CD14-positive monocyte (primary cell): ENCODE data around the gene SC5D. TPM values are rescaled to one million over a fixed set of nuclear protein-coding genes. Genes with fewer than 3 reads are reported as not detected.

ENCODE experiments used
- DNase-seq, 3 donors: peaks; one replicate each; pipeline ENCODE4 v3.0.0-alpha.2; 2011 to 2022
- H2AFZ ChIP-seq: 2 replicates; pipeline ENCODE4 v1.6.0; 2012; ENCODE audit warnings: mild to moderate bottlenecking, low read depth, low read length, inconsistent platforms; ENCODE audit not compliant: insufficient read depth, poor library complexity, severe bottlenecking
- H3K27ac ChIP-seq, 2 donors: 1 replicate in 1 of 2; 2 replicates in 1 of 2; pipeline ENCODE4 v1.5.1; 2012 to 2013; ENCODE audit warnings: low read length in 2 of 2, control low read depth in 1 of 2, inconsistent platforms in 1 of 2, low read depth in 1 of 2, mild to moderate bottlenecking in 1 of 2
- H3K27me3 ChIP-seq, 2 donors: one replicate each; pipeline versions ENCODE4 v1.6.0 to v1.6.1; 2011 to 2013; ENCODE audit warnings: low read length in 2 of 2; ENCODE audit not compliant: control insufficient read depth in 2 of 2, insufficient read depth in 2 of 2
- H3K36me3 ChIP-seq, 2 donors: replicated peaks in 1 of 2; 1 replicate in 1 of 2; 2 replicates in 1 of 2; pipeline versions ENCODE4 v1.5.1 to v1.6.1; 2012 to 2013; ENCODE audit warnings: low read length in 2 of 2, control low read depth in 1 of 2, inconsistent platforms in 1 of 2, mild to moderate bottlenecking in 1 of 2; ENCODE audit not compliant: insufficient read depth in 2 of 2, control insufficient read depth in 1 of 2
- H3K4me1 ChIP-seq, 2 donors: 1 replicate in 1 of 2; 2 replicates in 1 of 2; pipeline versions ENCODE4 v1.5.1 to v1.6.1; 2012 to 2013; ENCODE audit warnings: low read length in 2 of 2, control low read depth in 1 of 2, inconsistent platforms in 1 of 2, mild to moderate bottlenecking in 1 of 2, moderate library complexity in 1 of 2; ENCODE audit not compliant: insufficient read depth in 2 of 2, control insufficient read depth in 1 of 2
- H3K4me2 ChIP-seq: replicated peaks from 2 replicates; pipeline ENCODE3; 2012; ENCODE audit warnings: low read length, moderate library complexity, mild to moderate bottlenecking; ENCODE audit not compliant: poor library complexity, severe bottlenecking; ENCODE audit errors: extremely low read depth
- H3K4me3 ChIP-seq, 3 experiments: fragments of 200-600 bp in 1 of 3; sonication (generic) in 1 of 3; replicated peaks in 1 of 3; 1 replicate in 2 of 3; 2 replicates in 1 of 3; pipeline ENCODE4 v1.5.1; 2011 to 2013; ENCODE audit warnings: low read length in 3 of 3, mild to moderate bottlenecking in 3 of 3, control low read depth in 2 of 3, low read depth in 2 of 3, inconsistent platforms in 1 of 3, moderate library complexity in 1 of 3
- H3K79me2 ChIP-seq: 2 replicates; pipeline ENCODE4 v1.6.0; 2012; ENCODE audit warnings: mild to moderate bottlenecking, control low read depth, inconsistent platforms, low read length, moderate library complexity; ENCODE audit not compliant: insufficient read depth
- H3K9ac ChIP-seq: 2 replicates; pipeline ENCODE4 v1.6.0; 2017; ENCODE audit warnings: low read length, mild to moderate bottlenecking; ENCODE audit not compliant: insufficient read depth, poor library complexity, severe bottlenecking
- H3K9me3 ChIP-seq, 2 donors: replicated peaks in 1 of 2; 1 replicate in 1 of 2; 2 replicates in 1 of 2; pipeline versions ENCODE4 v1.5.1 to v1.6.1; 2012 to 2013; ENCODE audit warnings: low read length in 2 of 2, control low read depth in 1 of 2; ENCODE audit not compliant: control insufficient read depth in 1 of 2, insufficient read depth in 1 of 2
- H4K20me1 ChIP-seq: 2 replicates; pipeline ENCODE4 v1.6.0; 2012; ENCODE audit warnings: mild to moderate bottlenecking, low read length, control low read depth, moderate library complexity; ENCODE audit not compliant: insufficient read depth
- H3K27ac Mint-ChIP-seq, 7 donors: one replicate each; pipeline ENCODE4 v1.8.0; 2020; ENCODE audit warnings: mild to moderate bottlenecking in 7 of 7, mixed read lengths in 7 of 7, moderate library complexity in 6 of 7, inconsistent platforms in 2 of 7
- H3K27me3 Mint-ChIP-seq, 3 donors: one replicate each; pipeline ENCODE4 v1.8.0; 2021 to 2022; ENCODE audit warnings: low read depth in 3 of 3, mild to moderate bottlenecking in 3 of 3, mixed read lengths in 3 of 3, moderate library complexity in 3 of 3, inconsistent platforms in 1 of 3
- H3K36me3 Mint-ChIP-seq, 2 donors: one replicate each; pipeline ENCODE4 v1.8.0; 2020; ENCODE audit warnings: mixed read lengths in 2 of 2, inconsistent platforms in 1 of 2, mild to moderate bottlenecking in 1 of 2
- H3K4me1 Mint-ChIP-seq: one replicate; pipeline ENCODE4 v1.8.0; 2020; ENCODE audit warnings: mild to moderate bottlenecking, mixed read lengths
- H3K4me3 Mint-ChIP-seq, 2 donors: one replicate each; pipeline ENCODE4 v1.8.0; 2020; ENCODE audit warnings: mild to moderate bottlenecking in 2 of 2, mixed read lengths in 2 of 2, moderate library complexity in 1 of 2
- H3K9me3 Mint-ChIP-seq, 7 donors: one replicate each; pipeline ENCODE4 v1.8.0; 2020 to 2022; ENCODE audit warnings: mixed read lengths in 7 of 7, mild to moderate bottlenecking in 6 of 7, moderate library complexity in 6 of 7, inconsistent platforms in 2 of 7
- WGBS: methylation state at CpG from one replicate; pipeline ENCODE4 v1.1.5; 2013; ENCODE audit warnings: missing lambda C conversion rate; ENCODE audit not compliant: insufficient coverage; 5-methylcytosine and 5-hydroxymethylcytosine counted together
- intact Hi-C, 2 donors: fragments of 100-400 bp; cut with micrococcal nuclease; formaldehyde crosslinking; loops; one replicate each; pipeline versions ENCODE4 v1.15.0 to v1.15.1; 2023
- polyA plus RNA-seq, 3 donors: library from polyadenylated mRNA; depleted of rRNA in 1 of 3; unstranded in 2 of 3; stranded (reverse) in 1 of 3; fragments of 300-500 nt in 2 of 3; fragments of >200 nt in 1 of 3; fragmentation: Illumina TruSeq in 2 of 3; gene quantifications; 1 replicate in 2 of 3; 2 replicates in 1 of 3; pipeline ENCODE4 v1.2.3, GENCODE V29; 2012 to 2021
- TF ChIP-seq, protein P1 (sequence below): fragments of 200-600 bp; IDR thresholded peaks from one replicate; pipeline ENCODE4 v1.8.0; 2022; ENCODE audit warnings: antibody characterized with exemption, mild to moderate bottlenecking

Gene SC5D
- polyA plus RNA-seq, 3 donors, result 6.4 to 8.3 (median 8.3) TPM

DNA sequence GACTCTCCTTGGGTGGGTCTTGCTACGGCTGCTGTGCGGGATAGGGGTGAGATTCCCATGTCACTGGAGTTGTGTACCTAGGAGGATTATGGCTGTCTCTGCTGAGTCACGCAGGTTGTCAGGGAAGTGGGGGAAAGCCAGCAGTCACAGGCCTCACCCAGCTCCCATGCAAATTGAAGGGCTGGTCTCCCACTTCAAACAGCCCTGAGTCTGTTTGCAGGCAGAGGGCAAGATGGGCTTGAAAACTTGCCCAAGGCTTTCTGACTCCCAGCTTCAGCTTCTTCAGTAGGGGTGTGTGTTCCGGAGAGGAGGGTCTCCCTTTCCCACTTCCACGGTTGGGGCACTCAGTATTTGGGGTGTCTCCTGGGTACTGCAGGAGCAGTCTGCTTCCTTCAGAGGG is 10.9 kb upstream of the SC5D start:
- Histone ChIP-seq H3K9me3 (peaks cover 0 to 11% of the 10 kb centered on the region in 2 donors), H3K4me2 (no peak overlapping the region), H3K36me3 (no peaks in the 10 kb centered on the region), H3K4me1 (no peaks in the 10 kb centered on the region), H3K27me3 (no peaks in the 10 kb centered on the region), H3K27ac (no peak overlapping the region), H3K79me2 (no peaks in the 10 kb centered on the region), H2AFZ (no peak overlapping the region), H4K20me1 (no peaks in the 10 kb centered on the region), H3K4me3 (no peak overlapping the region), H3K9ac (no peak overlapping the region)
- Mint-ChIP-seq H3K4me1 (peaks cover 4% of the 10 kb centered on the region), H3K27ac (no peak overlapping the region), H3K4me3 (no peak overlapping the region), H3K36me3 (no peaks in the 10 kb centered on the region), H3K27me3 (peaks cover 1 to 6% (median 2%) of the 10 kb centered on the region in 3 donors), H3K9me3 (peaks cover 2 to 22% (median 11%) of the 10 kb centered on the region in 7 donors)
- WGBS, result 100% methylated on average over 2 of the region's 5 CpGs
- intact Hi-C loops, result no loop called here
- no peak for DNase-seq
- TF ChIP-seq, protein P1, sequence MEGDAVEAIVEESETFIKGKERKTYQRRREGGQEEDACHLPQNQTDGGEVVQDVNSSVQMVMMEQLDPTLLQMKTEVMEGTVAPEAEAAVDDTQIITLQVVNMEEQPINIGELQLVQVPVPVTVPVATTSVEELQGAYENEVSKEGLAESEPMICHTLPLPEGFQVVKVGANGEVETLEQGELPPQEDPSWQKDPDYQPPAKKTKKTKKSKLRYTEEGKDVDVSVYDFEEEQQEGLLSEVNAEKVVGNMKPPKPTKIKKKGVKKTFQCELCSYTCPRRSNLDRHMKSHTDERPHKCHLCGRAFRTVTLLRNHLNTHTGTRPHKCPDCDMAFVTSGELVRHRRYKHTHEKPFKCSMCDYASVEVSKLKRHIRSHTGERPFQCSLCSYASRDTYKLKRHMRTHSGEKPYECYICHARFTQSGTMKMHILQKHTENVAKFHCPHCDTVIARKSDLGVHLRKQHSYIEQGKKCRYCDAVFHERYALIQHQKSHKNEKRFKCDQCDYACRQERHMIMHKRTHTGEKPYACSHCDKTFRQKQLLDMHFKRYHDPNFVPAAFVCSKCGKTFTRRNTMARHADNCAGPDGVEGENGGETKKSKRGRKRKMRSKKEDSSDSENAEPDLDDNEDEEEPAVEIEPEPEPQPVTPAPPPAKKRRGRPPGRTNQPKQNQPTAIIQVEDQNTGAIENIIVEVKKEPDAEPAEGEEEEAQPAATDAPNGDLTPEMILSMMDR, result no peak

DNA sequence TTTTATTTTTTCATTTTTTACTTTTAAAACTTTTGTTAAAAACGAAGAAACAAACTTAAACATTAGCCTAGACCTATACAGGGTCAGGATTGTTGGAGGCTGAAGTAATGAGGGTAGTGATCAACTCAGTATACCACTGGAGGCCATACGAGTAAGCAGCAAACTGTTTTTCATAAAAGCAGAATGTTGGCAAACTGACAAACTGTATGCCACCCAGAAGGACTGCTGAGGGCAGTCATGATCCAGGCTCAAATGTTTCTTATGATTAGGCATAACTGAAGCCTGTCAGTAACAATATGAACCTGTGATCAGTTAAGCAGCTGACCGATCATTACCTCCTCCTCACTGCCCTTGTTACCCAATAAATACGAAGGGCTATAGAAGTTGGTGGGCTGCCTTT is 10.2 kb upstream of the SC5D start:
- TF ChIP-seq, protein P1, result no peak
- H2AFZ ChIP-seq, result no peak overlapping the region
- no peaks in the 10 kb centered on the region for H3K79me2 ChIP-seq
- Mint-ChIP-seq H3K4me1 (peaks cover 4% of the 10 kb centered on the region), H3K27me3 (peaks cover 1 to 6% (median 2%) of the 10 kb centered on the region in 3 donors), H3K27ac (no peak overlapping the region), H3K4me3 (no peak overlapping the region), H3K36me3 (no peaks in the 10 kb centered on the region), H3K9me3 (peaks cover 2 to 22% (median 11%) of the 10 kb centered on the region in 7 donors)
- H3K4me2 ChIP-seq, result no peak overlapping the region
- WGBS, result no CpG with 5 or more reads among the region's 4 CpGs
- peaks cover 0 to 11% of the 10 kb centered on the region in 2 donors for H3K9me3 ChIP-seq
- no peaks in the 10 kb centered on the region for H4K20me1 ChIP-seq
- H3K4me1 ChIP-seq, result no peaks in the 10 kb centered on the region
- H3K27ac ChIP-seq, result no peak overlapping the region
- intact Hi-C loops, result no loop called here
- no peaks in the 10 kb centered on the region for H3K27me3 ChIP-seq
- H3K36me3 ChIP-seq, result no peaks in the 10 kb centered on the region
- no peak overlapping the region for H3K9ac ChIP-seq
- DNase-seq, result no peak
- H3K4me3 ChIP-seq, result no peak overlapping the region
